DND-41 (cell line): ENCODE measurements around the gene OPCML.

Source experiments
- ATAC-seq: fragments of 200-7000 bp; cut with Tn5 transposase; 3 replicates; pipeline ENCODE4 v1.9.1; 2021; ENCODE audit warnings: low read depth; ENCODE audit not compliant: insufficient read depth
- DNase-seq: peaks from one replicate; pipeline ENCODE4 v3.0.0-alpha.2; 2020
- H2AFZ ChIP-seq: 2 replicates; pipeline ENCODE4 v1.6.0; 2012; ENCODE audit warnings: low read depth, low read length
- H3K27ac ChIP-seq: 2 replicates; pipeline ENCODE4 v1.5.1; 2012; ENCODE audit warnings: low read length, inconsistent platforms
- H3K27me3 ChIP-seq: fragments of 200-600 bp; sonication (generic); 2 replicates; pipeline ENCODE4 v1.6.0; 2012; ENCODE audit warnings: low read length, mild to moderate bottlenecking, inconsistent platforms; ENCODE audit not compliant: insufficient read depth, poor library complexity
- H3K36me3 ChIP-seq: 2 replicates; pipeline ENCODE4 v1.5.1; 2012; ENCODE audit warnings: low read length, inconsistent platforms; ENCODE audit not compliant: insufficient read depth
- H3K4me1 ChIP-seq: 2 replicates; pipeline ENCODE4 v1.5.1; 2012; ENCODE audit warnings: mild to moderate bottlenecking, low read length; ENCODE audit not compliant: insufficient read depth
- H3K4me2 ChIP-seq: 2 replicates; pipeline ENCODE4 v1.6.0; 2012; ENCODE audit warnings: mild to moderate bottlenecking, moderate library complexity, low read length, inconsistent platforms; ENCODE audit not compliant: insufficient read depth
- H3K4me3 ChIP-seq, 2 experiments: fragments of 200-600 bp in 1 of 2; shearing (Covaris generic) in 1 of 2; 2 replicates each; pipeline ENCODE4 v1.5.1; 2012 to 2016; ENCODE audit warnings: inconsistent platforms in 2 of 2, low read length in 2 of 2, mild to moderate bottlenecking in 2 of 2, low read depth in 1 of 2, moderate library complexity in 1 of 2
- H3K79me2 ChIP-seq: 2 replicates; pipeline ENCODE4 v1.6.0; 2012; ENCODE audit warnings: low read length, inconsistent platforms; ENCODE audit not compliant: insufficient read depth
- H3K9ac ChIP-seq: 2 replicates; pipeline ENCODE4 v1.6.0; 2012; ENCODE audit warnings: low read depth, mild to moderate bottlenecking, inconsistent platforms, low read length, moderate library complexity
- H3K9me3 ChIP-seq: 2 replicates; pipeline ENCODE4 v1.5.1; 2012; ENCODE audit warnings: low read length, moderate library complexity, mild to moderate bottlenecking, inconsistent platforms; ENCODE audit not compliant: insufficient read depth, severe bottlenecking
- H4K20me1 ChIP-seq: 2 replicates; pipeline ENCODE4 v1.6.0; 2012; ENCODE audit warnings: low read length; ENCODE audit not compliant: insufficient read depth
- EZH2 ChIP-seq: IDR thresholded peaks from 3 replicates; pipeline ENCODE4 v1.6.1; 2012; ENCODE audit warnings: borderline replicate concordance, low read depth, mild to moderate bottlenecking, moderate library complexity, low read length, inconsistent platforms; ENCODE audit not compliant: severe bottlenecking
- TF ChIP-seq, protein P1 (sequence below): IDR thresholded peaks from 2 replicates; pipeline ENCODE4 v1.5.1; 2012; ENCODE audit warnings: borderline replicate concordance, low read length, moderate library complexity, mild to moderate bottlenecking; ENCODE audit not compliant: poor library complexity, severe bottlenecking; ENCODE audit errors: extremely low read depth

The OPCML gene

DNA sequence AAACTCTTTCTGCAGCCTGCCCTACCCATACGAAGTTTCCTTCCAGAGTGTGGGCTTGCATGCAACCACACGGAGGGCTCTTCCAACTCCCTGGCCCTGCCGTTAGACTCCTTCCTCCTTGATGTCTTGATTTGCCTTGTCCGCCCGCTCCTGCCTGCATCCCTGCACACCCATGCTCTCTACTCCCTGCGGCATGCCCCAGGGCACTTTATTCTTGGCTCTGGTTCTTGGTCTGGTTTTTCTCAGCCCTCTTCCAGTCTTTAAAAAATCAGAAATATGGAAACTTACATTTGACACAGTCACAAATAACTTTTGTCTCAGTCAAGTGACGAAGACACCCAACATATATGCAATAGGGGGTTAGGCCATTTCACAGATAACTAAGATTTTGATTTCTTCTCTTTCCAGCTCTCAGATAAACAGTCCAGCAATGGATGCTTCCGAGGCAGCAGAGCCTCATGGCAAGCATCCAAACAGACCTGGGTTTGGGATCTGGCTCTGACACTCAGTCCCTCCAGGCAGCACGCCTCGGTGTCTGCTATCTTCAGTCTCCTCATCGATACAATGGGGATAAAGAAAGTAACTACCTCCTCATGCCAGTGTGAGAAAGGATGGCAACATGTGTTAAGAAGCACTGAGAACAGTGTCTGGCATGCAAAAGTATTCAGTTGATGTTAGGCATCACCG lies 15.7 kb upstream of the OPCML start:
- H3K4me1 ChIP-seq: no peaks in the 10 kb centered on the region
- no peaks in the 10 kb centered on the region for H4K20me1 ChIP-seq
- TF ChIP-seq EZH2: no peak
- TF ChIP-seq, protein P1, sequence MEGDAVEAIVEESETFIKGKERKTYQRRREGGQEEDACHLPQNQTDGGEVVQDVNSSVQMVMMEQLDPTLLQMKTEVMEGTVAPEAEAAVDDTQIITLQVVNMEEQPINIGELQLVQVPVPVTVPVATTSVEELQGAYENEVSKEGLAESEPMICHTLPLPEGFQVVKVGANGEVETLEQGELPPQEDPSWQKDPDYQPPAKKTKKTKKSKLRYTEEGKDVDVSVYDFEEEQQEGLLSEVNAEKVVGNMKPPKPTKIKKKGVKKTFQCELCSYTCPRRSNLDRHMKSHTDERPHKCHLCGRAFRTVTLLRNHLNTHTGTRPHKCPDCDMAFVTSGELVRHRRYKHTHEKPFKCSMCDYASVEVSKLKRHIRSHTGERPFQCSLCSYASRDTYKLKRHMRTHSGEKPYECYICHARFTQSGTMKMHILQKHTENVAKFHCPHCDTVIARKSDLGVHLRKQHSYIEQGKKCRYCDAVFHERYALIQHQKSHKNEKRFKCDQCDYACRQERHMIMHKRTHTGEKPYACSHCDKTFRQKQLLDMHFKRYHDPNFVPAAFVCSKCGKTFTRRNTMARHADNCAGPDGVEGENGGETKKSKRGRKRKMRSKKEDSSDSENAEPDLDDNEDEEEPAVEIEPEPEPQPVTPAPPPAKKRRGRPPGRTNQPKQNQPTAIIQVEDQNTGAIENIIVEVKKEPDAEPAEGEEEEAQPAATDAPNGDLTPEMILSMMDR: no peak
- no peaks in the 10 kb centered on the region for H3K36me3 ChIP-seq
- no peak overlapping the region for H3K27ac ChIP-seq
- DNase-seq: no peak
- no peak overlapping the region for H3K4me2 ChIP-seq
- ATAC-seq: no peak
- H3K79me2 ChIP-seq: no peaks in the 10 kb centered on the region
- H3K9me3 ChIP-seq: no peaks in the 10 kb centered on the region
- no peak overlapping the region for H3K4me3 ChIP-seq
- H3K9ac ChIP-seq: no peak overlapping the region
- H2AFZ ChIP-seq: no peak overlapping the region
- peaks cover 8% of the 10 kb centered on the region for H3K27me3 ChIP-seq

DNA sequence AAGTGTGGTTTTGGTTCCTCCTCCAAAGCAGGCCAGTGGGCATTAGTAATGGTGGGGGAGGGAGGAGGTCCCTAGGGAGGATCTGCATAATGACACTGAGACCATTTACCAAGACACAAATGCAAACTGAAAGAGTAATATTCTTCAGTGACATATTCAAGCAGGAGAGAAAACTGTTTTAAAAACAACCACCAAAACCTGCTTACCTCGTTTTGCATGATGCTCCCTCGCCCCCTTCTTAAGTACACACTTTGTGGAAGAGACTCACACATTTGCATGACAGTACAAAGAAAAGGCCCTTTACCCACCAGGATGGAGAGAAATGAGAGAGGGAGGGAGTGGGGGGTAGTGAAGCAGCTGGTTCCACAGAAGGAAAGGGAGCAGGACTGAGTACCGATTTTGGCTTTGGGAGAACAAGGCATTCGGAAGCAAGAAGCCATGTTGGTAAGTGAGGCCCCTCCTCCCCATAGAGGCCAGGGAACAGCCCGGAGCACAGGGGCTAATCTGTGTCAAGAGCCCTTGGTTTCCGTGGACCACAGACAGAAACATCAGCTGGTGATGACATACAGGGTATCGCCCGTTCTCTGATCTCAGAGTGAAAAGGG lies 13.0 kb upstream of the OPCML start:
- H3K36me3 ChIP-seq: no peaks in the 10 kb centered on the region
- no peaks in the 10 kb centered on the region for H3K9me3 ChIP-seq
- no peak overlapping the region for H3K4me2 ChIP-seq
- no peak overlapping the region for H3K27ac ChIP-seq
- no peak overlapping the region for H3K4me3 ChIP-seq
- no peaks in the 10 kb centered on the region for H4K20me1 ChIP-seq
- ATAC-seq (no peak), DNase-seq (no peak)
- H3K9ac ChIP-seq: no peak overlapping the region
- no peak overlapping the region for H2AFZ ChIP-seq
- H3K27me3 ChIP-seq: peaks cover 2% of the 10 kb centered on the region
- no peaks in the 10 kb centered on the region for H3K79me2 ChIP-seq
- no peak for TF ChIP-seq EZH2
- TF ChIP-seq, protein P1: no peak
- H3K4me1 ChIP-seq: no peaks in the 10 kb centered on the region

DNA sequence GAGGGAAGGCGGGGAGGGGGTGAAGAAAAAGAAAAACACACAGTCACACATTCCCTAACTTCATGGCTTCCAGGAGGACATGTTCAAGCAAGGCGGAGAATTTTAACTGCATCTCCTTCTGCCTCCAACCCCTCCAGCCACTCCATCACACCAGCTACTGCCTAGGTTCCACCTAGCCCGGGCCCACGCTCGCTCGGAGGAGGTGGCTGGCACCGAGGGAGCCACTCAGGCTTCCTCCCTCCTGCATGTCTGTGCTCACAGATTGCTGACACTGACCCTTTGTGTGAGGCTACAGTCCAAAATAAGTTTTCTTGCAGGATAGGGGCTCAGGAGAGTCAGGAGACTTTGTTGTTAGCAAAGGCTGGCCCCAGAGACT lies 9.4 kb upstream of the OPCML start:
- H3K4me3 ChIP-seq: no peak overlapping the region
- H3K4me1 ChIP-seq: no peaks in the 10 kb centered on the region
- H3K79me2 ChIP-seq: no peaks in the 10 kb centered on the region
- no peak overlapping the region for H3K9ac ChIP-seq
- no peak for ATAC-seq
- no peaks in the 10 kb centered on the region for H3K9me3 ChIP-seq
- H3K27ac ChIP-seq: no peak overlapping the region
- no peak overlapping the region for H3K4me2 ChIP-seq
- DNase-seq: no peak
- no peaks in the 10 kb centered on the region for H3K36me3 ChIP-seq
- no peak overlapping the region for H2AFZ ChIP-seq
- peaks cover 8% of the 10 kb centered on the region for H3K27me3 ChIP-seq
- no peaks in the 10 kb centered on the region for H4K20me1 ChIP-seq
- no peak for TF ChIP-seq EZH2
- TF ChIP-seq, protein P1: no peak
